ENCODE results near the gene BIRC7. TPM values are rescaled to one million over a fixed set of nuclear protein-coding genes. Genes with fewer than 3 reads are reported as not detected.
"Not testable (repeated sequence)": the region's sequence is repeated elsewhere in the genome, so short reads cannot be mapped to it uniquely, and the experiment has no call there.

The BIRC7 gene
- total RNA-seq, 2 experiments from 2014 or later = 0.37 to 0.74 TPM

DNA sequence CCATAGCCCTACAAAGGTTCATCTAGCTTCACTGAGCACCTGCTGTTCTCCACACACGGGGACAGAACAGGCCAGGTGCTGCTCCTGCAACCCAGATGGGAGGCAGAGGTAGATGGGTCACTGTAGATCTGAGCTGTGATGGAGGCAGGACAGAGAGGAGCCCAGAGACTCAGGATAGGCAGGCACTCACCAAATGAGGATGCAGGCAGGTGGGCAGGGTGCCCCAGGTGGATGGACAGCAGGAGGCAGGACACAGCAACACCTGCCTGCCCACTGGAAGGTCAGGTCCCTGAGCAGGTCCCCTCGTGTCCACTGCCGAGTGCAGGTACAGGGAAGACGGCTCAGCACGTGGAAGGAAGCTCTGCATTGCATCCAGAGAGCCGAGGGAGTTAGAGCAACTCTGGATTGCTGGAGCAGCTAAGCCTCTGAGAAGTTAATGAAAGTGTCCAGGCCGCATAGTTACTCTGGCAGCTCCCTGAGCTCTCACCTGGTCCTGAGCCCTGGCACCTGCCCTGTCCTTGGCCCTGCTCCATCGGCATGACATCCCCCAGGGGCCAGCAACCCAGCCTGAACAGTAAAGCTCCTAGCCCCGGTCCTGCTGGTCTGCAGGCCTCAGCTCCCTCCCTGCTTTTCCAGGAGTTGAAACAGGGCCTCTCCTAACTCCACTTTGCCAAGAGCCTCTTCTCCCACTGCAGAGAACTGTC is 14.9 kb upstream of the BIRC7 start:
- ChIA-PET POLR2A (no interaction called here), CTCF (interaction anchor here (1.1 to 1.4 kb wide), 2 partner anchors 12 to 355 kb away, joined by 3 read pairs; no protein-coding TSS in a partner anchor)
- Mint-ChIP-seq H3K36me3 (ENCODE audit: low read depth) (no peaks in the 10 kb centered on the region), H3K9me3 (ENCODE audit: insufficient read depth) (no peaks in the 10 kb centered on the region), H3K27ac (no peak overlapping the region), H3K27me3 (ENCODE audit: low read depth) (peaks cover 4% of the 10 kb centered on the region), H3K4me3 (no peak overlapping the region), H3K4me1 (ENCODE audit: low read depth) (peaks cover 9% of the 10 kb centered on the region)
- ATAC-seq (no peak), DNase-seq (no peak)

DNA sequence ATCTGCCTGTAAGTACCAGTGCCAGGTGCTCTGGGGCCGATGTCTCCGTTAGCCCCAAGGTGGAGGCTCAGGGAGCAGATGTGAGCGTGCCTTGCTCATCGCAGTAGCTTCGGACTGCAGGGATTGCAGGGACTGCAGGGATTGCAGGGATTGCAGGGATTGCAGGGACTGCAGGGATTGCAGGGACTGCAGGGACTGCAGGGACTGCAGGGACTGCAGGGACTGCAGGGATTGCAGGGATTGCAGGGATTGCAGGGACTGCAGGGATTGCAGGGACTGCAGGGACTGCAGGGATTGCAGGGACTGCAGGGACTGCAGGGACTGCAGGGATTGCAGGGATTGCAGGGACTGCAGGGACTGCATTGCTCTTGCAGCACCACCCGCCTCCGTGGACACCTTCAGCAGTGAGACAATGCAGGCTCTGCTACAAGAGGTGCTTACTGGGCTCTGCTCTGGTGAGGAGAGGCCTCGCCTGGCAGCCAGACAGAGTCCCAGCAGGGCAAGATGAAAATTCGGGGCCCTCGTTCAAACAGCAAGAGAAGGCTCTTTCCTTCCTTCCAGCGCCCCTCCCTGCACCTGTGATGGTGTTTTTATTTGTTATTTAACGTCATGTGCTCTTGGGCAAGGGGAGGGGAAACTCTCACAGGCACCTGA is 14.2 kb upstream of the BIRC7 start:
- H3K4me1 Mint-ChIP-seq (ENCODE audit: low read depth); H3K27ac Mint-ChIP-seq; H3K4me3 Mint-ChIP-seq; H3K27me3 Mint-ChIP-seq (ENCODE audit: low read depth); H3K9me3 Mint-ChIP-seq (ENCODE audit: insufficient read depth); H3K36me3 Mint-ChIP-seq (ENCODE audit: low read depth); DNase-seq; ATAC-seq; POLR2A ChIA-PET: not testable (repeated sequence)
- CTCF ChIA-PET = interaction anchor here (1.4 kb wide), 1 partner anchor 11 kb away, joined by 3 read pairs; no protein-coding TSS in a partner anchor

DNA sequence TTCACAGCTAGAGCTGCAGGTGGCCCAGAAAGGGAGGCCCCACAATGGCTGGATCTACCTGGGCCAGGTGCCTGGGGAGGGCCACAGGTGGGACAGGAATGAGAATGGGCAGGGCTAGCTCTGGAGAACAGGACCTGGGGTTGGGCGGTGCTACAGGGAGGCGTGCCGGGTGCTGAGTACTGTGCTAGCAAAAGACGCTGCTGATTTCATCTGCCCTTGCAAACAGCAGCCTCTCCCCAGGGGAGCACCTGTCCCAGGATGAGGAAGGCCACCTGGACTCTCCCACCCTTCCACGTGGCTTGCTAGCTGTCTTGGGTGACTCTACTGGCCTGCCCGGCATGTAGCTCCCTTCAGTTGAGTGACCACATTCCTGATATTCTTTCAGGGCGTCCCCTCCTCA is 13.2 kb upstream of the BIRC7 start:
- Mint-ChIP-seq H3K4me1 (ENCODE audit: low read depth) (no peaks in the 10 kb centered on the region), H3K27me3 (ENCODE audit: low read depth) (peaks cover 4% of the 10 kb centered on the region), H3K4me3 (no peak overlapping the region), H3K9me3 (ENCODE audit: insufficient read depth) (no peaks in the 10 kb centered on the region), H3K36me3 (ENCODE audit: low read depth) (no peaks in the 10 kb centered on the region), H3K27ac (no peak overlapping the region)
- CTCF ChIA-PET = interaction anchor here (0.7 to 4.0 kb wide), 14 partner anchors 10 to 159 kb away, joined by 3 to 61 read pairs (median 10); partner anchors contain the start of genes BIRC7, NKAIN4 and YTHDF1
- POLR2A ChIA-PET = no interaction called here
- ATAC-seq (no peak), DNase-seq (no peak)

DNA sequence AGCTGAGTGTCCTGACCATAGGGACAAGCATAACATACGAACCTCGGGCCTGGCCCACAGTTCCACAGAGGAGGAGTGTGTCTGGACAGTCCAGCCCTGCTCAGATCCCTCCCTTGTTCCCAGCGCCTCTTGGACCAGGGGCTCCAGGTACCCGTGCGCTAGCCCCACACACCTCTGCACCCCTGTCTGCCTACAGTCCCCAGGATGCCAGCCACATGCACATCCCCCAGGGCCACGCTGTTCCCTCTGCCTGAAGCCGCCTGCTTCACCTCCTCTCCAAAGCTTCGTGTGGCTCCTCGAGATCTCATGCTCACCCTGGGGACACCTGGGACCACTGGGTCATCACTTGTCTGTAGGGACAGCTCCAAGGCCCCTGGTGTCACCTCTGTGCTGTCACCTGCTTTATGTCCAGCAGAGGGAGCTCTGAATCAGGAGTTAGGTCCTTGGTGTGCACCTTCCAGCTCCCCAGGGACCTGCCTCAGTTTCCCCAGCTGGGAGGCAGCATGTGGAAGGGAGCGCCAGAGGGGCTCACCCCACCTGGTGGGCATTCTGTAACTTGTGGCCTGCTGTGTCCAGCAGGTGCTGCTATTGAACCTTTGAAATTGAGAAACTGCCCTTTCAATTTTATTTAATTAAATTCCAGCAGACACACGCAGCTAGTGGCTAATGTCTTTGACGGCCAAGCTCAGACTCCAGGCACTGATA is 12.4 kb upstream of the BIRC7 start:
- ChIA-PET POLR2A (no interaction called here), CTCF (interaction anchor here (0.6 to 4.0 kb wide), 33 partner anchors 10 to 854 kb away, joined by 3 to 61 read pairs (median 4); partner anchors contain the start of genes ARFGAP1, BIRC7, NKAIN4 and YTHDF1)
- ATAC-seq = peak; percentile 75
- no peaks in the 10 kb centered on the region for H3K9me3 Mint-ChIP-seq (ENCODE audit: insufficient read depth)
- DNase-seq = peak; percentile 67
- H3K27ac Mint-ChIP-seq = no peak overlapping the region
- H3K4me3 Mint-ChIP-seq = no peak overlapping the region
- H3K4me1 Mint-ChIP-seq (ENCODE audit: low read depth) = no peaks in the 10 kb centered on the region
- no peaks in the 10 kb centered on the region for H3K36me3 Mint-ChIP-seq (ENCODE audit: low read depth)
- H3K27me3 Mint-ChIP-seq (ENCODE audit: low read depth) = peaks cover 4% of the 10 kb centered on the region

DNA sequence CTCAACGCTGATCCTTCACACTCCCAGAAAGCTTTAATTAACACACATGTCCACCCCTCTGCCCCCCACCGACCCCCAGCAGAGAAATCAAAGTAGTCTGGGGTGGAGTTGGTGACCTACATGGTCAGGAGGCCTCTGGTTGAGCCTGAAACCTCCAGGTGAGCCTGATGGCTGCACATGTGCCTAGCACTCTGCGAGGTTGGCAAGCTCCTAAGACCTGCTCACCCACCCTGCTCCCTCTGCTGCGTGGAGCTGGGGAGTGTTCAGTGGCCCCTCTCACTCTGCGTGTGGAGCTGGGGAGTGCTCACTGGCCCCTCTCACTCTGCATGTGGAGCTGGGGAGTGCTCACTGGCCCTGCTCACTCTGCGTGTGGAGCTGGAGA is 11.9 kb upstream of the BIRC7 start:
- no peak for ATAC-seq
- Mint-ChIP-seq H3K9me3 (ENCODE audit: insufficient read depth) (no peaks in the 10 kb centered on the region), H3K27me3 (ENCODE audit: low read depth) (peaks cover 4% of the 10 kb centered on the region), H3K36me3 (ENCODE audit: low read depth) (no peaks in the 10 kb centered on the region), H3K27ac (no peak overlapping the region), H3K4me3 (no peak overlapping the region), H3K4me1 (ENCODE audit: low read depth) (no peaks in the 10 kb centered on the region)
- ChIA-PET CTCF (interaction anchor here (0.7 to 4.0 kb wide), 31 partner anchors 10 to 853 kb away, joined by 3 to 61 read pairs (median 4); partner anchors contain the start of genes ARFGAP1, BIRC7 and YTHDF1), POLR2A (no interaction called here)
- no peak for DNase-seq

DNA sequence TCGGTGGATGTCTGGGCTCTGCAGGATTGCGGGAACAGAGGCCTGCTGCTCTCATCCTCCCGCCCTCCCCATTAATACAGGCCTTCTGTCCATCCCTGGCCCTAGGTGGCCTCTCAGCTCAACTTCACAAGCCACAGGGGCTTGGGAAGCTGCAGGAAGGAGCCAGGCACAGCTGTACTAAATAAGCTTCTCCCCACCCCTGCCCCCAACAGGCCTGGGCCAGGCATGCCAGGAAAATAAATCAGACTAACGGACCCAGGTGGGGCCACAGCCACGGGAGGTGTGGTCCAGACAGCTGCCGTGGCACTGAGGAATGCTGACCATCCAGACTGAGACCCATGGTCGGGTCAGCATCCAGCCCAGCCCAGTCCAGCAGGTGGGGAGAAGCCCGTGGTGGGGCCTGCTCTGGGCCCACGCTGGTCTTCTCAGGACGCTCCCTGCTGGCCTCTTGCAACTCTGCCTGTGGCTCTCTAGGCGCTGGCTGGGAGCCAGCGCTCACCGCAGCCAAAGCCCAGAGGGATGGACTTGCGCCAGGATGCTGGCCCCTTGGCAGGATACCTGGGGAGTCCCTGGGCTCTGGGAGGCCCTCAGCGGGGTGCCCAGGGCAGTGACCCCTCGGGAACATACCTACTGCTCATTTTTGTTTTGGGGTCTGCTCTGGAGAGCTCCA is 11.2 kb upstream of the BIRC7 start:
- H3K9me3 Mint-ChIP-seq (ENCODE audit: insufficient read depth) = no peaks in the 10 kb centered on the region
- H3K27me3 Mint-ChIP-seq (ENCODE audit: low read depth) = peaks cover 11% of the 10 kb centered on the region
- no peak overlapping the region for H3K4me3 Mint-ChIP-seq
- H3K27ac Mint-ChIP-seq = no peak overlapping the region
- POLR2A ChIA-PET = interaction anchor here (0.6 kb wide), 2 partner anchors 9 to 29 kb away, joined by 4 to 5 read pairs; partner anchors contain the start of gene YTHDF1
- ATAC-seq (no peak), DNase-seq (no peak)
- CTCF ChIA-PET = interaction anchor here (0.8 to 4.0 kb wide), 16 partner anchors 9 to 393 kb away, joined by 3 to 61 read pairs (median 6); partner anchors contain the start of genes ARFGAP1, BIRC7 and YTHDF1
- no peaks in the 10 kb centered on the region for H3K36me3 Mint-ChIP-seq (ENCODE audit: low read depth)
- H3K4me1 Mint-ChIP-seq (ENCODE audit: low read depth) = no peaks in the 10 kb centered on the region

DNA sequence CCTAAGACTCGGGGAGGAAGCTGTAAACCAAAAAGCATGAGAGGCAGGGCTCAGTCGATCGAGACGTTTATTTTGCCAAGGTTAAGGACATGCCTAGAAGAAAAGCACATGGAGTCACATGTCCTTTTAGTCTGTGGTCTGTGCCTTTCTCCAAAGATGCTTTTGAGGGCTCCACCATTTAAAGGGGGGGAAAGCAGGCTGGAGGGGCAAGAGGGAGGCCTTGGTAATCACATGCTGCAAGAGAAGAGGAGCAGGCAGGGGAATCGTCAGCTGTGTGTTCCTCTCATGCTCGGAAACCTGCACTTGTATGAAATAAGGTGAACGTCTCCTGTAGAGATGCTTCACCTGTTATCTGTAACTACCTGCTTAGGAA is 10.6 kb upstream of the BIRC7 start:
- POLR2A ChIA-PET = interaction anchor here (0.6 kb wide), 2 partner anchors 9 to 29 kb away, joined by 4 to 5 read pairs; partner anchors contain the start of gene YTHDF1
- ATAC-seq (no peak), DNase-seq (no peak)
- H3K27ac Mint-ChIP-seq = no peak overlapping the region
- CTCF ChIA-PET = interaction anchor here (2.8 to 4.0 kb wide), 3 partner anchors 9 to 156 kb away, joined by 25 to 61 read pairs (median 48); partner anchors contain the start of genes BIRC7 and YTHDF1
- H3K4me1 Mint-ChIP-seq (ENCODE audit: low read depth) = no peaks in the 10 kb centered on the region
- H3K27me3 Mint-ChIP-seq (ENCODE audit: low read depth) = peaks cover 15% of the 10 kb centered on the region
- H3K4me3 Mint-ChIP-seq = no peak overlapping the region
- H3K36me3 Mint-ChIP-seq (ENCODE audit: low read depth) = no peaks in the 10 kb centered on the region
- H3K9me3 Mint-ChIP-seq (ENCODE audit: insufficient read depth) = no peaks in the 10 kb centered on the region

DNA sequence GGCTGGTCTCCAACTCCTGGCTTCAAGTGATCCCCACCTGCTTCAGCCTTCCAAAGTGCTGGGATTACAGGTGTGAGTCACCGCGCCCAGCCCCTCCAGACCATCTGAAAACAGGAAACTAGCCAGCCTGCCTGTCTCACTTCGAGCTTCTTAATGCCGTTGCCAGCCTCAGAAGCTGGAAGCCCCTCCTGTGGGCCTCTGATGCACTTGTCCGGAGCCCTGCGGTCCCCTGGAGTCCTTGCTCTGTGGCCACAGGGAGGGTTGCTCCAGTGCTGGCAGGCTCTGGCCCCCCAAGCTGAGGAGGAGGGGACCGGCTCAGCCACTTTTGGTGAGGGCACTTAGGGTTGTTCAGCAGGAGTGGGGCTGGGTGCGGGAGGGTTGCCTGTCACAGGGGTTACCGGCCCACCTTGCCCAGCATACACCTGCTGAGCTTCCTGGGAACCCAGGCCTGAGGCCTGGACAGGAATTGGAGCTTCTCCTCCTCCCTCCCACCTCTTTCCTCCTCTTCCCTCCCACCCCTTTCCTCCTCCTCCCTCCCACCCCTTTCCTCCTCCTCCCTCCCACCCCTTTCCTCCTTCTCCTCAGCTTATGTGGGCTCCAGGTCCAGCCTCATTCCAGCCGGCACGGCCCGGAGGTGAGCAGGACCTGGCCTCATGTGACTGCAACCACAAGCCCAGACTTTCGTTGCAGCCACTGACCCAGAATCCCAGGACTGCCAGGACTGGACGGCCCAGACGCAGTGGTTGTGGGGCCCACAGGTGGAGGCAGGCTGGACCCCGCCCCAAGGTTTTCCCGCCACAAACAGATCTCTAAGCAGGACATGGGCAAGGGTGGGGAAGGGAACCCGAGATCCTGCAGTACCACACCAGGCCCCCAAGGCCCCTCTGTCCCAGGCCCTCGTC is 9.4 kb upstream of the BIRC7 start:
- peaks cover 23% of the 10 kb centered on the region for H3K27me3 Mint-ChIP-seq (ENCODE audit: low read depth)
- no peaks in the 10 kb centered on the region for H3K4me1 Mint-ChIP-seq (ENCODE audit: low read depth)
- no peak overlapping the region for H3K27ac Mint-ChIP-seq
- ATAC-seq (no peak), DNase-seq (no peak)
- no peaks in the 10 kb centered on the region for H3K36me3 Mint-ChIP-seq (ENCODE audit: low read depth)
- H3K9me3 Mint-ChIP-seq (ENCODE audit: insufficient read depth) = no peaks in the 10 kb centered on the region
- ChIA-PET CTCF (interaction anchor here (4.0 kb wide), 1 partner anchor 7 kb away, joined by 61 read pairs; the partner anchor contains the start of gene BIRC7), POLR2A (no interaction called here)
- no peak overlapping the region for H3K4me3 Mint-ChIP-seq

DNA sequence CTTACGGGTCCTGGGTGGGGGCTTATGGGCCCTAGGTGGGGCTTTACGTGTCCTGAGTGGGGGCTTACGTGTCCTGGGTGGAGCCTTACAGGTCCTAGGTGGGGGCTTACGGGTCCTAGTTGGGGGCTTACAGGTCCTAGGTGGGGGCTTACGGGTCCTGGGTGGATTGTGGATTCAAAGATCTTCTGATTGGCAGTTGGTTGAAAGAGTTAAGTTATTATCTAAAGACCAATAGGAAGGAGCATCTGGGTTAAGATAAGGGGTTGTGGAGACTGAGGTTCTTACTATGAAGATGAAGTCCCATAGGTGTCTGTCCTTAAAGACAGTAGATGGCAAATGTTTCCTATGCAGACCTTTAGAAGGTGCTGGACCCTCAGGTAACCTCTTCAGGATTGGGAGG is 8.4 kb upstream of the BIRC7 start:
- Mint-ChIP-seq H3K4me1 (ENCODE audit: low read depth) (no peaks in the 10 kb centered on the region), H3K4me3 (no peak overlapping the region), H3K9me3 (ENCODE audit: insufficient read depth) (no peaks in the 10 kb centered on the region), H3K27ac (no peak overlapping the region), H3K36me3 (ENCODE audit: low read depth) (no peaks in the 10 kb centered on the region), H3K27me3 (ENCODE audit: low read depth) (peaks cover 33% of the 10 kb centered on the region)
- ATAC-seq (no peak), DNase-seq (no peak)
- ChIA-PET POLR2A (no interaction called here), CTCF (no interaction called here)

DNA sequence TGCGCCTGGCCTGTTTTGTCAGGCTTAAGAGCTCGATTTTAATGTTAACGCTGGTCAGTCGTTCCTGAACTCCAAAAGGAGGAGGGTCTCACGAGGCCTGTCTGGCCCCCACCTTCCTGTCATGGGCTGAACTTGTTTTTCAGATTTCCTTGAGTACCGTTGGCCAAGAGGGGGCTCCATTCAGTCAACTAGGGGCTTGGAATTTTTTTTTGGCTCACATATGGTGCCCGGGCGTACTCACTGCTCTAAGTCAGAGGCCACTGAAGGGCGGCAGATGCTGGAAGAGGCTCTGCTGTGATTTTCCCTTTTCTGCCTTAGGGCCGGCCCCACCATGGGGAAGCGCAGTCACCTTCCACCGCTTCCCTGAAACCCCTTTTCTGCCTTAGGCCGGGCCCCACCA is 6.9 kb upstream of the BIRC7 start:
- POLR2A ChIA-PET = no interaction called here
- no peak overlapping the region for H3K27ac Mint-ChIP-seq
- DNase-seq (no peak), ATAC-seq (no peak)
- no peaks in the 10 kb centered on the region for H3K9me3 Mint-ChIP-seq (ENCODE audit: insufficient read depth)
- no peaks in the 10 kb centered on the region for H3K36me3 Mint-ChIP-seq (ENCODE audit: low read depth)
- H3K4me1 Mint-ChIP-seq (ENCODE audit: low read depth) = no peaks in the 10 kb centered on the region
- CTCF ChIA-PET = no interaction called here
- H3K27me3 Mint-ChIP-seq (ENCODE audit: low read depth) = peaks cover 33% of the 10 kb centered on the region
- no peak overlapping the region for H3K4me3 Mint-ChIP-seq

All from activated CD8-positive, alpha-beta T cell treated with anti-CD3 and anti-CD28 coated beads, Interleukin-2, amount 10 ng/mL, durations not matched to agents 7 days and 5 days (primary cell).